ENCODE results near the gene YWHAE. TPM values are rescaled to one million over a fixed set of nuclear protein-coding genes. Genes with fewer than 3 reads are reported as not detected.

YWHAE gene
- total RNA-seq, 2 experiments from 2014 or later, result 116 to 133 TPM

DNA sequence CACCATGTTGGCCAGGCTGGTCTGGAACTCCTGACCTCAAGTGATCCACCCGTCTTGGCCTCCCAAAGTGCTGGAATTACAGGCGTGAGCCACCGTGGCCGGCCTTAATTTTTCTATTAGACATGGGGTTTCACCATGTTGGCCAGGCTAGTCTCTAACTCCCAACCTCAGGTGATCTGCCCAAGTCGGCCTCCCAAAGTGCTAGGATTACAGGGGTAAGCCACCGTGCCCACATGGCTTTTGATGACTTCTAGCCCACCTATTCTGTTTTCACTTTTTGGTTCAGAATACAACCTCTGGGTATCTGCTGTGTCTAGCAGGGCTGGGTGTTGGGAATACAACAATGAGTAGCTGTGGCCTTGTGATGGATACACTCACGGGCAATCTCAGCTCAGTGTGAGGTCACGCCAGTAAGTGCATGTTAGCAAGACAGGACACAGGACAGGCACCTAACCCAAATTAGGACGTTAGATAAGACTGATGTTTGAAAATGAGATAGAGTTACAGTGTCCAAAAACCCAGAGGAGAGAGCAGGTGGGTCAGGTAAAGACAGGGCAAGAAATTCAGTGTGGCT lies 14.1 kb upstream of the YWHAE start:
- DNase-seq (no peak), ATAC-seq (ENCODE audit: poor library complexity) (no peak)
- ChIA-PET POLR2A (no interaction called here), CTCF (interaction anchor here (0.6 to 0.7 kb wide), 2 partner anchors 214 to 871 kb away, joined by 3 to 6 read pairs; no protein-coding TSS in a partner anchor)
- H3K27ac Mint-ChIP-seq, result no peak overlapping the region
- Histone ChIP-seq H3K9me3 (ENCODE audit: control insufficient read depth in 1 of 2, insufficient read depth in 1 of 2, low read length in 2 of 2) (no peaks in the 10 kb centered on the region), H3K4me1 (ENCODE audit: insufficient read depth, low read length) (no peaks in the 10 kb centered on the region), H3K36me3 (ENCODE audit: insufficient read depth, low read length) (no peaks in the 10 kb centered on the region), H3K27me3 (ENCODE audit: control insufficient read depth in 1 of 2, insufficient read depth in 2 of 2, low read length in 2 of 2) (no peaks in the 10 kb centered on the region), H3K27ac (ENCODE audit: low read depth in 1 of 2, low read length in 2 of 2) (no peak overlapping the region), H3K4me3 (ENCODE audit: low read length) (no peak overlapping the region)
- intact Hi-C loops (cut with DNase I, micrococcal nuclease), result no loop called here
- TF ChIP-seq, protein P1, sequence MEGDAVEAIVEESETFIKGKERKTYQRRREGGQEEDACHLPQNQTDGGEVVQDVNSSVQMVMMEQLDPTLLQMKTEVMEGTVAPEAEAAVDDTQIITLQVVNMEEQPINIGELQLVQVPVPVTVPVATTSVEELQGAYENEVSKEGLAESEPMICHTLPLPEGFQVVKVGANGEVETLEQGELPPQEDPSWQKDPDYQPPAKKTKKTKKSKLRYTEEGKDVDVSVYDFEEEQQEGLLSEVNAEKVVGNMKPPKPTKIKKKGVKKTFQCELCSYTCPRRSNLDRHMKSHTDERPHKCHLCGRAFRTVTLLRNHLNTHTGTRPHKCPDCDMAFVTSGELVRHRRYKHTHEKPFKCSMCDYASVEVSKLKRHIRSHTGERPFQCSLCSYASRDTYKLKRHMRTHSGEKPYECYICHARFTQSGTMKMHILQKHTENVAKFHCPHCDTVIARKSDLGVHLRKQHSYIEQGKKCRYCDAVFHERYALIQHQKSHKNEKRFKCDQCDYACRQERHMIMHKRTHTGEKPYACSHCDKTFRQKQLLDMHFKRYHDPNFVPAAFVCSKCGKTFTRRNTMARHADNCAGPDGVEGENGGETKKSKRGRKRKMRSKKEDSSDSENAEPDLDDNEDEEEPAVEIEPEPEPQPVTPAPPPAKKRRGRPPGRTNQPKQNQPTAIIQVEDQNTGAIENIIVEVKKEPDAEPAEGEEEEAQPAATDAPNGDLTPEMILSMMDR (IDR thresholded peaks at IDR 0.05), result no peak
- no peaks in the 10 kb centered on the region for H3K9me3 Mint-ChIP-seq
- no peaks in the 10 kb centered on the region for H3K27me3 Mint-ChIP-seq
- no peaks in the 10 kb centered on the region for H3K36me3 Mint-ChIP-seq (ENCODE audit: low read depth)
- H3K4me3 Mint-ChIP-seq, result no peak overlapping the region
- no peaks in the 10 kb centered on the region for H3K4me1 Mint-ChIP-seq (ENCODE audit: low read depth)

DNA sequence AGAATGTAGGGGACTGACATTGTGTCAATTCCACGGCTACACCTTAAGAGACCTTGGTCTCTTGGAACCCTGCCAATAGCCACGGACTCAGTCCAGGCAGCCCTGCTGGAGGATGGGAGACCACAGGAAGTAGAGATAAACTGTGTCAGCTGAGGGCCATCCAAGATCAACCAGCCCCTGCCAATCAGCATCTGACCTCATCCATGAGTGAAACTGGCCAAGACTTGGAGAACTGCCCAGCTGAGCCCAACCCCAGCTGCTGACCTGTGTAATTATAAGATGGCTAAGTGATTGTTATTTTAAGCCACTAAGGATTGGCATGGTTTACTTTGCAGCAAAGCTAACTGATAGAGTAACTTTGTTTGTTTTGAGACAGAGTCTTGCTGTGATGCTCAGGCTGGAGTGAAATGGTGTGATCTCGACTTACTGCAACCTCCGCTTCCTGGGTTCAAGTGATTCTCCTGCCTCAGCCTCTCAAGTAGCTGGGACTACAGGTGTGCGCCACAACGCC lies 13.3 kb upstream of the YWHAE start:
- Mint-ChIP-seq H3K4me3 (no peak overlapping the region), H3K27ac (no peak overlapping the region), H3K4me1 (ENCODE audit: low read depth) (no peaks in the 10 kb centered on the region), H3K9me3 (no peaks in the 10 kb centered on the region), H3K27me3 (no peaks in the 10 kb centered on the region), H3K36me3 (ENCODE audit: low read depth) (no peaks in the 10 kb centered on the region)
- Histone ChIP-seq H3K9me3 (ENCODE audit: control insufficient read depth in 1 of 2, insufficient read depth in 1 of 2, low read length in 2 of 2) (no peaks in the 10 kb centered on the region), H3K27ac (ENCODE audit: low read depth in 1 of 2, low read length in 2 of 2) (no peak overlapping the region), H3K4me1 (ENCODE audit: insufficient read depth, low read length) (no peaks in the 10 kb centered on the region), H3K27me3 (ENCODE audit: control insufficient read depth in 1 of 2, insufficient read depth in 2 of 2, low read length in 2 of 2) (no peaks in the 10 kb centered on the region), H3K4me3 (ENCODE audit: low read length) (no peak overlapping the region), H3K36me3 (ENCODE audit: insufficient read depth, low read length) (no peaks in the 10 kb centered on the region)
- POLR2A ChIA-PET, result interaction anchor here (0.9 kb wide), 1 partner anchor 48 kb away, joined by 3 read pairs; no protein-coding TSS in a partner anchor
- CTCF ChIA-PET, result interaction anchor here (0.7 kb wide), 1 partner anchor 214 kb away, joined by 6 read pairs; no protein-coding TSS in a partner anchor
- DNase-seq (no peak), ATAC-seq (ENCODE audit: poor library complexity) (no peak)
- intact Hi-C loops (cut with DNase I, micrococcal nuclease), result no loop called here
- TF ChIP-seq, protein P1 (IDR thresholded peaks at IDR 0.05), result no peak

DNA sequence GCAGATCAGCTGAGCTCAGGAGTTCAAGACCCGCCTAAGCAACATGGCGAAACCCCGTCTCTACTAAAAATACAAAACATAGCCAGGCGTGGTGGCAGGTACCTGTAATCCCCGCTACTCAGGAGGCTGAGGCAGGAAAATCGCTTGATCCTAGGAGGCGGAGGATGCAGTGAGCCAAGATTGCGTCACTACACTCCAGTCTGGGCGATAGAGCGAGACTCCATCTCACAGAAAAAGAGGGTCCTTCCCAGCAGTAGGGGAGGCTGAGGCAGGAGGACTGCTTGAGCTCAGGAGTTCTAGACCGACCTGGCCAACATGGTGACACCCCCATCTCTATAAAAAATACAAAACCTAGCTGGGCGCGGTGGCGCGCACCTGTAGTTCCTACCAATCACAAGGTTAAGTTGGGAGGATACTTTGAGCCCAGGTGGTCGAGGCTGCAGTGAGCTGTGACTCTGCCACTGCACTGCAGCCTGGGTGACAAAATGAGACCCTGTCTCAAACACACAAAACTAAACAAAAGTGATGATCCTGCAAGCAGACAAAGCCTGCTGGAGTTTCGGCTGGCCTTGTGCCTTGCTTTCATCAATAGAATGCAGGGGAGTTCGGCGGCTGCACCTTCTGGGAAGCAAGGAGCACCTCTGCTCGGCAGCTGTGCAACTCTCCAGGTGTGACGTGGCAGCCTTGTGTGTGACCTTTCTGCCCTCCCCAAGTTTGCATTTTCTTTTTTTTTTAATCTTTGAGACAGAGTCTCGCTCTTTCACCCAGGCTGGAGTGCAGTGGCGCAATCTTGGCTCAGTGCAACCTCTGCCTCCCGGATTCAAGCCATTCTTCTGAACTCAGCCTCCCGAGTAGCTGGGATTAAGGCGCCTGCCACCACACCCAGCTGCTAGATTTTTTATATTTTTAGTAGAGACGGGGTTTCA lies 12.4 kb upstream of the YWHAE start:
- H3K36me3 ChIP-seq (ENCODE audit: insufficient read depth, low read length), result no peaks in the 10 kb centered on the region
- Mint-ChIP-seq H3K9me3 (no peaks in the 10 kb centered on the region), H3K27ac (no peak overlapping the region), H3K4me3 (no peak overlapping the region), H3K27me3 (no peaks in the 10 kb centered on the region), H3K4me1 (ENCODE audit: low read depth) (no peaks in the 10 kb centered on the region), H3K36me3 (ENCODE audit: low read depth) (no peaks in the 10 kb centered on the region)
- TF ChIP-seq, protein P1 (IDR thresholded peaks at IDR 0.05), result no peak
- intact Hi-C loops (cut with DNase I, micrococcal nuclease), result no loop called here
- POLR2A ChIA-PET, result interaction anchor here (0.6 to 0.9 kb wide), 3 partner anchors 11 to 103 kb away, joined by 3 read pairs; no protein-coding TSS in a partner anchor
- H3K27ac ChIP-seq (ENCODE audit: low read depth in 1 of 2, low read length in 2 of 2), result no peak overlapping the region
- H3K4me1 ChIP-seq (ENCODE audit: insufficient read depth, low read length), result no peaks in the 10 kb centered on the region
- CTCF ChIA-PET, result no interaction called here
- ATAC-seq (ENCODE audit: poor library complexity), result no peak
- H3K9me3 ChIP-seq (ENCODE audit: control insufficient read depth in 1 of 2, insufficient read depth in 1 of 2, low read length in 2 of 2), result no peaks in the 10 kb centered on the region
- no peak for DNase-seq
- no peak overlapping the region for H3K4me3 ChIP-seq (ENCODE audit: low read length)
- no peaks in the 10 kb centered on the region for H3K27me3 ChIP-seq (ENCODE audit: control insufficient read depth in 1 of 2, insufficient read depth in 2 of 2, low read length in 2 of 2)

Measured in CD4-positive, alpha-beta T cell (primary cell).